Hematopoietic multipotent progenitor cell (in vitro differentiated cells): Measurements from ENCODE around the gene TMEM11. TPM values are rescaled to one million over a fixed set of nuclear protein-coding genes. Genes with fewer than 3 reads are reported as not detected.

Experiments used
- DNase-seq, 3 donors: peaks; one replicate each; pipeline ENCODE4 v3.0.0-alpha.2; 2011 to 2015; ENCODE audit warnings: low read depth in 2 of 3, low spot score in 2 of 3
- total RNA-seq: library from RNA; depleted of rRNA; stranded (reverse); fragments of >200 nt; gene quantifications from one replicate; pipeline ENCODE4 v1.2.3, GENCODE V29; 2012

Gene TMEM11
- total RNA-seq, 1 donor, result 32.9 TPM

DNA sequence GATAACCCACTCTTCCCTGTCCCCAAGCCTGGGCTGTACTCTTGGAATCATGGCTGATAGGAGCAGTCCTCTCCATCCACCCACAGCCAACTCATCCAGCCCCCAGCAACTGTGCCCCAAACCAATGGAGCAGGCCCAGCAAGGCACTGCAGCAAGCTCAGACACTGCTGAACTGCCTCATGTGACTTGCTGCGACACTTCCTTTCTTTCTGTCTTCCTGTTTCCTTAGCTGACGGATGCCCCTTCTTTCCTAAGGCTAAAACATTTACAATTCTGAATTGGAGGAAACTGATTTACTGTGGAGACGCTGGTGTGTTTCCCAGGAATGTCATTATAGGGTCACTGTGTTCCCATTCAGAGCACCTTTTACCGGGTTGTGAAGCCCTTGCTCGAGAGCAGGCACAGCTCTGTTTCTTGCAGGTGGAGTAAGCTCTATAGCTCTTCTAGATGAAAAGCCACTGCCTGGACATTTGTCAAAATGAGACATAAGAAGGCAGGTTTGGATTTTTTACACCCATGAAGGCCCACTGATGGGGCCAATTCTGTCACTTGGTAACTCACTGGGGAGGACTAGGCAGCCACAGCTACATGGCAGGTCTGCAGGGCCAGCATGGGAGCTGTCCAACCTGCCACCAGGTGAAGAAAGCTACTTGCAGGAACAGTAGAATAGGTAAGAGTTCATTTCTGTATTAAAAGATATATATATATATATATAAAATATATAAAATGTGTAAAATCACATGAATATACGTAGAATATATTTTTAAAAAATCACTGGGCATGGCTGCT is 27.4 kb downstream of the TMEM11 start:
- DNase-seq, result no peak

DNA sequence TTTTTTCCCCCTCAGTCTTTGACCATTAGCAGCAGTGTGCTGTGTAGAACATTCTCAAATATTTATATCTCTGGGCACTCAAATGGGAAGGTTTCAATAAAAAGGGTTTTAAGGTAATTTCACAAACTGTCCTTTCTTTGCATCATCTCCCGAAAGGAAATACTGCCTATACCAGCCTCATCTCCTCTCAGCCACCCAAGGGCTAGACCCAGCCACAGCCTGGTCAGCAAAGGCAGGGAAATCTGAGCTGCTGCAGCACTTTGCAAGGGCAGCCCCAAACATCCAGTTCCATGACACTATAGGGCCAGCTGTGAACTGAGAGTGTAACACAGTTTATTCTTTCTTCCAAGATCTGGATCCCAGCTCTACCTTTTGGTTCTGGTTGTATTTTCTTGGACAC is 28.9 kb downstream of the TMEM11 start:
- no peak for DNase-seq

DNA sequence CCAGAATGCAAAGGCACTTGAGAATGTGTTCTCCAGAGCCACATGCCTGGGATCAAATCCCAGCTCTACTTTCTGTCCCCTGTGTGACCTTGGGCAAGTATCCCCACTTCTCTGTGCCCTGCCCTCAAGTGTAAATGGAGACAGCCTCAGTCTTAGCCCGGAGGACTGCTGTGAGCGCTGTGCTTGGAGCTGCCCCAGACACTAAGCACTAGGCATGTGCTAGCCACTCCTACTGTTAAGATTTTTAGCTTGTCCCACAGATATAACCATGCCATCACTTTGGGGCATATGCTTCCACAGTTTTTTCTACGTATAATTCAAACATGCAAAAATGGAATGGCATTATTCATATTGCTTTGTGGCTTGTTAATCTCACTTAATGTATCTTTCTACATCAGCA is 29.4 kb downstream of the TMEM11 start:
- DNase-seq, result no peak

DNA sequence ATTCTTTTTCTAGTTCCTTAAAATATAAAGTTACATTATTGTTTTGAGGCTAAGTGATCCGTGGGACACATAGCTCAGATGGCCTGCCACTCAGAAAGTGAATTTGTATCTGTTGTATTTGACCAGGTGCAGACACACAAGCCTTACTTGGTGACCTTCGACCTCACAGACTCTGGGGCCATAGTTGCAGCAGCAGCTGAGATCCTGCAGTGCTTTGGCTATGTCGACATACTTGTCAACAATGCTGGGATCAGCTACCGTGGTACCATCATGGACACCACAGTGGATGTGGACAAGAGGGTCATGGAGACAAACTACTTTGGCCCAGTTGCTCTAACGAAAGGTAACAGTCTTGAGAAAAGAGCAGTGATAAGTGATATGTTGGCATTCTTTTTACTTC is 30.5 kb downstream of the TMEM11 start:
- DNase-seq, result no peak

DNA sequence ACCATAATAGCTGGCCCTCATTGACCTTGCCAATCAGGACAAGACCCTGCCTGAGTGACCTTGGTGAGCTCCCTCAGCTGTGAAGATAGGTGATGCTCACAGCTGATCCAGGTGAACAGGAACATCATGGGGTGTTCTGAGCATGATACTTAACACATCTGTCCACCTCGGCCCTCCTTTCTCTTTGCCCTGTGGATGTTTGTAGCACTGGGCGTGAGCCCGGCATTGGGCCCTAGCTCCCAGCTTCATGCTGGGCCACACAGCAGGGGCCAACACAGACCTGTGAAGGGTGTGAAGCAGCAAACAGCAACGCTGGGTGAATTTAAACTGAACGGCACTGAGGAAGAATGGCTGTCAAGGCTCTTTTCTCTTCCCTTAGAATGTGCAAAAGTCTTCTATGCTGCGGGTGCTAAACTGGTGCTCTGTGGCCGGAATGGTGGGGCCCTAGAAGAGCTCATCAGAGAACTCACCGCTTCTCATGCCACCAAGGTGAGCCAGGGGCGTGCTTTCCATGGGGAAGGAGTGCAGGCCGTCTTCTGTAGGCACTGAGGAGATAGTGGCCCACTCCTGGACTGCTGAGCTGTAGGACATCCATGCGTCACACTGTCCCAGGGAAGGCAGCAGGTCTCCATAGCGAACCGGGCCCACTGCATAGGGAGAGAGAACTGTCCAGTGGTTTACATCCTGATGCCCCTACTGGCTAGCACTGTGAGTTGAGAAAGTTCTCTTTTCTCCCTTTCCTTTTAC is 35.9 kb downstream of the TMEM11 start:
- DNase-seq, result no peak

DNA sequence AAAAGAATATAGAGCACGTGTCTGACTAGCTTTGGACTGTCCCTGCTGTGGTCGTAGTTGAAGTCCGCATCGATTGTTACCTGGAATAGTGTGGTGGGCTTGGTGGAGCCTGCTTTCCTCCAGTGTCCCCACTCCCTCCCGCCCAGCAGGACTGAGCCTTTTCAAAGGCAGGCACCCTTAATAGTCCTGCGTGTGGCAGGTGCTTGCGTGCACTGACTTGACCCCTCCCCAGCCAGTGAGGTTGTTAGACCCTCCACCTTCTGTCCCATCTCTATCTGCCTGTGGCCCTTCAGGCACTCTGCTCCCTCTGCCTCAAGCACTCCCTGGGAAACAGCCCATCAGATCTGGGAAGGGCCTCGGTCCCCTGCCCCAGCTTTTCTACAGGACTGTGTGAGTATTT is 36.6 kb downstream of the TMEM11 start:
- no peak for DNase-seq

DNA sequence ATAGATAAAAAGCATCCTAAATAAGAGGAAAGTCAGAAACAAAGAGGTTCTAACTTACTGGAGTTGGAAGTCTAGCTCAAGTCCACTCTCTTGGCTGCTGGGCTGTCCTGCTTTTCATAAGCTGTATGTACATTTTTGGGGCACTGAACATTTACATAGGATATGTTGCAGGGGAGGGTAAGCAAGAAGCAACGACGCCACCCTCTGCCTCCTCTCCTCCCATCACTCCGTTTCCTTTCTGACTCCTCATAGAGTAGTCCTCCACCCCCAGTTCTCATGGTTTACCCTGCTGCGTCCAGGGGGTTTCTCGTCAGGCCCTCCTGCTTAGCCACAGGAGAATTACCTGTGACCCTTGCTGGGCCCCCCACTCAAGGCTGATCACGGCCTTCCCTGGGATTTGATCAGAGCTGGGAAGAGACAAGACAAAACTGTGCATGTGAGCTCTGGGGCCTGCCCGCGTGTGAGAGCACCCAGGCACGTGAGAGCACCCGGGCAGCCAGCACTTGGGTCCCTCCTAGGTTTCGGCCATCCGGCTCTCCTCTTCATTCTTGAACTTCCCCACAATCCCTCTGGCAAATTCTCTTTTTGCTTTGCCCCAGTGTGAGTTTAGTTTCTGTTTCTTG is 37.1 kb downstream of the TMEM11 start:
- DNase-seq, result no peak

DNA sequence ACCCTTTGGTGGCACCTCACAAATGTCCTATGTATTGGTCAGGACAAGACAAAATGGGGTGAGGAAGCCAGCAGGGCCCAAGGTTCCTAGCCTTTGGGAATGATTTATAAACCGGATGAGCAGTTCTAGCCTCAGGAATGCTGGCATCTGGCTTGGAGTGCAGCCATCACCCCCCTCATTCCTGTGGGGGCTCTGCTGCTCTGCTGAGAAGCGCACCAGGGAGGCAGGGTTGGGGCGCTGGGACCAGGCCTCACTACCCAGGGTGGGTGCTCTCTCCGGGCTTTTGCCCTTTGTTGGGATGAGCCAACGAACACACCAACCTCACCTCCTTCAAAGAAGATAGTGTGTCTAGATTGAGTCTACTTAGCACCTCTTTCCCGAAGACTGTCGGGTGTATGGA is 39.2 kb downstream of the TMEM11 start:
- no peak for DNase-seq

DNA sequence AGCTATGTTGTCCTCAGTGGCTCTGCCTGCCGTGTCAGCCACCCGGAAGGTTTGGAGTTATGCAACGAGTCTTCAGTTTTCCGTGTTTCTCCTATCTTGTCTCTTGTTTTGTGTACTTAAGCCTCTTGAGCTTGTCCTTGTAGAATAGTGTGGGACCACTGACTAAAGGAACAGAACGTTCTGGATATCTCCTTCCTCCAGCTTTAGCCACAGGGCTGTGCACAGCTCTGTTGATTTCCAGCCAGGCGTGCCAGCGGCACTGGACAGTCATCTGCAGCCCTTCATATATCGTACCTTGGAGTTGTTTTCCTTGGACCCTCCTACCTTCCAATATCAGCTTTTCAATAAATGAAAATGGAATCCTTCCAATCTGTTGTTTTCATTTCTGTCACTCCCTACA is 39.8 kb downstream of the TMEM11 start:
- DNase-seq, result no peak

DNA sequence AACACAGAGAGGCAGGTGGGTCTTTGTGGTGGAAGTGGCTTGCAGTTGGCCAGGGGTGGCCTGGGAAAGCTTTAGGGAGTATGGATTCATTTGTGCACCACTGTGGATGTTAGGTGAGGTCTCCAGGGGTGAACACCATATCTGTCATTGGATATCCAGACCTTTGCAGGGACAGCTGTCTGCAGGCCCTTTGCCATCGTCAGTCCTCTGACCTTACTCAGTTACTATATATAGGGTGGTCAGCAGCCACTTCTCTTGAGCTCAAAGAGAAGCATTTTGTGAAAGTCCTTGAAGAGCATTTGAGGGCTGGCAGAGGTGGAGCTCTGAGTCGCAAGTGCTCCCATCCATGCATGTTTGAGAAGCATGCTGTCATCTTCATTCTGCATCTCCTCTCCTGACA is 40.4 kb downstream of the TMEM11 start:
- DNase-seq, result no peak

DNA sequence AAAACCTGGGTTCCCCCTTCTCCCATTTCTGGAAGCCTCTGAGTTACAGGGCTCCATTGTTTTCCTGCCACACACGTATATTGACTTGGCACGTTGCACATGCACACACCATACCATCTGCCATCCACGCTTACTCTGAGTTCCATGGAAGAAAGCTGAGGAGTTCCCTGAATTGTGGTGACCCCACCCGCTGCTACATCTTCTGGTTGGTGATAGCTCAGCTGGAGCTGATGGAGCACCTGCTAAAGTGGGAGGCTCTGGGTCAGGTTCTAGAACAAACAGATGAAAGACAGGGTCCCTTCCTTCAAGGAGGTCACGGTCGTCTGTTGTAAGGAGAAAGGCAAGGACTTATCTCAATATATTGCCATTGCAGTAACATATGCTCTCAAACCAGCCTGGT is 41.1 kb downstream of the TMEM11 start:
- DNase-seq, result no peak

DNA sequence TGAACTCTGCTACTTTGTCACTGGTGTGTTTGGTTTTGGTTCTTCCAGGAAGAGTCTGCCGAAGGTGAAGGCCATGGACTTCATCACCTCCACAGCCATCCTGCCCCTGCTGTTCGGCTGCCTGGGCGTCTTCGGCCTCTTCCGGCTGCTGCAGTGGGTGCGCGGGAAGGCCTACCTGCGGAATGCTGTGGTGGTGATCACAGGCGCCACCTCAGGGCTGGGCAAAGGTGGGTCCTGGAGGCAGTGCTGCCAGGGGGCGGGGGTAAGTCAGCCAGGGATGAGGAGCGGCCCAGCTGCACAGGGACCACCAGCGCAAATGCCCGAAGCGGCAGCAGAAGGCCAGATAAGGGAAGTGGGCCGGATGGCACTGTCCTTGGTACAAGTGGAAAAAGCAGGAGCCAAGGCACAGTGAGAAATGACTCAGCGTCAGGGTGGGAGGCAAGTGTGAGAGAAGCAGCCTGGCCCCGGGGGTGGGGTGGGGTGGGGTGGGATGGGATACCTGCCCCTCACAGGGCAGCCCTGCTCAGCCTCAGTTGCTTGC is 41.9 kb downstream of the TMEM11 start:
- no peak for DNase-seq

DNA sequence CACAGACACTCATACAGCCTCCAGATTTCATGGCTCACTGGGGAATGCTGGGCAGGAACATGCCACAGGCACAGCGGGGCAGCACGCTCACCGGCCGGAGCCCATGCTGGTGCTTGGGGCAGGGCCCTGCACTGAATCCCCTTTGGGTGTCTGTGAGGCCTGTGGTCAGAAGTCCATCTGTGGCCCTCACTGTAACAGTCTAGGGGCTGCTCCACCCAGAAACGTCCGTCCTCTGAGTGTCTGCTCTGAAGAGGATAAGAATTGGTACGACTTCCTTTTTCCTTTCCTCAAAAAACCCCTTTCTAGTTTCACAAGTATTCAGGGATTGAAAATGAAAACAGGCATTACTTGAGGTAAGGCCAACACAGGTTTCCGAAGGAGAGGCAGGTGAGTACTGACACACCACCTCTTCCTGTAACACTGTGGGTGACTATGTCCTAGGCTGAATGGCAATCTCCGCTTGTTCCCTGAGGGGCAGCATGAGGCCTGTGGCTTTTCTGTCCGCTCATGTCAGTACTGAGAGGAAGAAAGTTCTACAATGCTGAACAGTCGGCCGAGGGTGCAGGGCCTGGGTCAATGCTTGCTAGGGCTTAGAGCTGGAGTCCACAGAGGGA is 42.5 kb downstream of the TMEM11 start:
- DNase-seq, result no peak

DNA sequence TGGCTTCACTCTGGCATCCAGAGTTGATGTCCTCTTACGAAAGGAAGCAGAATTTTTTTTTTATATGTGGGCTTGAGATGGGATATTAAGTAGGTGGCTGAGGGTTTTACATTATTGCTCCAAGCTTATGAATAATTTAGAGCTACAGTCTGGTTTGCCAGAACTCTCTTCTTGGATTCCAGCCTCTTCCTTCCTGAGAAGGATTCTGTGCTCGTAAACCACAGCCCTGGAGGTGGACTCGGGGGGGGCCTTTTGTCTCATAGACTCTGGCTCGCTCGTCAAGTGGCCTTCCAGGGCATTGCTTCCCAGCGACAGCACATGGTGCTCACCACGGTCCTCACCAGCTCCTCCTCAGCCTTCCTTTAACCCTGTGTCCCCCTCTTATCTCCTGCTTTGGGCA is 43.2 kb downstream of the TMEM11 start:
- no peak for DNase-seq

DNA sequence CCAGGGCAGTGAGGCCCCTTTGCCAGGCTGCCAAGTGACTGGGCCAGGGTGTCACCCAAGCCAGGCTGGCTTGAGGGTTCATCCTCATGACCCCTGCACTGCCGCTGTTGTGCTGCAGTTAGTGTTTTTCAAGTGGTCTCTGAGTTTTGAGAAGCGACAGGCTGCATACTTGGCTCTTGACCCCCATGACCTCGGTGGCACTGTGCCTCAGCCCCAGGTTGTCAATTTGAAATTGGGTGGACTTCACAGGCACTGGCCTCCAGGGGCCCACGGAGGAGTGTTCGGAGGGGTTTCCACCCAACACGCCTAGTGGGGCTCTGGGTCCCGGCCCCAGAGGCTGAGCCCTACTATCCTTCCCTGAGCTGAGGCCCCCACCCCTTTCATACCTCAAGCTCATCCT is 44.5 kb downstream of the TMEM11 start:
- DNase-seq, result no peak

DNA sequence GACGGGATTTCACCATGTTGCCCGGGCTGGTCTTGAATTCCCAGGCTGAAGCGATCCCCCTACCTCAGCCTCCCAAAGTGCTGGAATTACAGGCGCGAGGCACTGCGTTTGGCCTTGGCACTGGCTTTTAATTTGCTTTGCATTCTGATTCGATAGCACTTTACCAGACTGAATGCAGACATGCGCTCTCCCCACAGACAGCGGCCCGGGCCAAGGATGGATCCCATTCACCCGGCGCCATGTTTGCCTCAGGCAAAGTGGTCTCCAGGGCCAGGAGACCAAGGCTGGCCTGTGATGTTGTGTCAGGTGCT is 45.5 kb downstream of the TMEM11 start:
- DNase-seq, result no peak

DNA sequence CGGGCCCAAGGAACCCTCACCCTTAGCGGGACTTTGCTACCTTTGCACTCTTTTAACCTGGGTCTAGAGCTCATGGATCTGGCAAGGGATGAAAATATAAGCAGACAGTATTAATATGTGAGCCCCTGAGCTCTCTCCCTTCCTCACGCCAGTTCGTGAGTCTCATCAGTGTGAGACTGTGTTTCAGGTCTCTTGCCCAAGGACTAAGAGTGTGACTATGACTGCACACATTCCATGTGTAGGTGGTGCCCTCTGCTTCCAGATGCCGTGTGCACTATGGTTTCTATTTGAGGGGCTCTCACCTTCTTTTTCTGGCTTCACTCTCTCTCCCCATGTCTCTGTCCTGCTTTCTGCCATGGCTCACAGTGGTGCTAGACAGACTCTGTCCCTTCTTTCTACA is 46.7 kb downstream of the TMEM11 start:
- no peak for DNase-seq

DNA sequence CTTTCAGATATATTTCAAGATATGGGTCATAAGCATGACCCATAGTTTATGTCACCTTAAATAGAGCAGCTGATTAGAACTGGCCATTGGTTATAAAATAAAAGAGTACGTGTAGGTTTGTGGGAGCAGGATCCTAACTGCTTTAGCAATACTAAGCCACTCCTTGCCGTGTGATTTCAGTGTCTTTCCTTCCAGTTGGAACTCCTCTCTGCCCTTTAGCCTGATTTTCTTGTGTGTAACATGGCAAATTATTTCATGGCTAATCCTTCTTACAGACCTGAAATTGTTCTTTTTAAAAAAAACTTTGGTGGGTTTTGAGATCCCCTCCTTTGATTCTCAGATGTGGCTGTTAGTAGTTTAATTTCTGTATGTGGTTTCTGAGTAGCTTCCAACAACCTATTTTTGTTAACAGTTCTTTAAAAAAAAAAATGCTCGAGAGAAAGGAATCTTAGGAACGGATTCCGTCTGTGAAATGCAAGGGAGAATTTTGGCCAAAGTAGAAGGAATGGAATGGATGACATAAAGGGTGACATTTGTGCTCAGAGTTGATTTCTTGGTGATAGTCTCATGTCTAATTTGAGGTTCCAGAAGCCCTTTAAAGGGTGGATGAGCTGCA is 47.3 kb downstream of the TMEM11 start:
- no peak for DNase-seq

DNA sequence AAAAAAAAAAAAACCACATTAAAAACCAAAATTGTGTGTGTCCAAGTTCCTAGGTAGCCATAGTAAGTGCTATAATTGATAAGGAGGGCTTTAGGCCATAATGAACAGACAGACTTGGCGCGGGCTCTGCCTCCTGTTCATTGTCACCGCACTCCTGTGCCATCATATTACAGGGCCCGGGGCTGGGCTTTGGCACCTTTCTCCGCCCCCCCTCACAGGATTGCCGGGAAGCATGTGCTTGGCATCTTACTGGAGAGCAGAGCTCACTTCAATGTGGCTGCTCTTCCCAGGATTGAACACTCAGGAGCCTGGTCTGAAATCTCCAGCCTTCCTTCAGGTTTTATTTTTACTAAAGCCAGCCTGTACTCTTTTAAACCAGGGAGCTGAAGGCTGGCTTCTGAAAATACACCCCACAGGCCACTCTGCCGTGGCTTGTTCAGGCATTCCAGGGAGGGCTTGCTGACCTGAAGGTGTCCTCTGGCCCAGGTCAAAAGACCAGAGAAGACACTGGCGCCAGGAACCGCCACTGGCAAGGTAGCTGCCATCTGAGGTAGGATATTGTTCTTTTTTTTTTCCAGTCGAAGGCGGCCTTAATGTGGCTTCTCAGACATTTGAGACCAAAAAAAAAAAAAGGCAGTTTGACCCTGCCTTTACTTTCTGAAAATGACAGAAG is 47.9 kb downstream of the TMEM11 start:
- DNase-seq, result no peak

DNA sequence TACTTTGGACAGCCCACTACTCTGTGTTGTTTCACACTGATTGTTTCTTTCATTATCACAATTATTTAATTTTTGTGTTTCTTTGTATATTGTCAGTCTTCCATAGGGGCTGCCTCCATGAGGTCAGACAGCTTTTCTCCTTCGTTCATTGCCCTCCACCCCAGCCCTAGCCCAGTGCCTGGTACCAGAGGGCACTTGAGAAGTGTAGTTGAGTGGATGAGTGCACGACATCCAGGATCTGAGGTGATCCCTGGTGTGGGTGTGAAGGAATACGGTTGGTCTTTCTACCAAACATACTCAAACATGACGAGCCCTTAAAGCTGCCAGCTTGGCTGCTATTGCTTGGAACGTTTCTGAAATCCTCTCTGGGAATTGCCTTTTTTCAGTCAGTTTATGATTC is 49.3 kb downstream of the TMEM11 start:
- DNase-seq, result no peak
